Measurements from ENCODE around the gene AGXT2. TPM values are rescaled to one million over a fixed set of nuclear protein-coding genes. Genes with fewer than 3 reads are reported as not detected.

Gene AGXT2
- total RNA-seq, 1 donor from 2014 or later = not detected

DNA sequence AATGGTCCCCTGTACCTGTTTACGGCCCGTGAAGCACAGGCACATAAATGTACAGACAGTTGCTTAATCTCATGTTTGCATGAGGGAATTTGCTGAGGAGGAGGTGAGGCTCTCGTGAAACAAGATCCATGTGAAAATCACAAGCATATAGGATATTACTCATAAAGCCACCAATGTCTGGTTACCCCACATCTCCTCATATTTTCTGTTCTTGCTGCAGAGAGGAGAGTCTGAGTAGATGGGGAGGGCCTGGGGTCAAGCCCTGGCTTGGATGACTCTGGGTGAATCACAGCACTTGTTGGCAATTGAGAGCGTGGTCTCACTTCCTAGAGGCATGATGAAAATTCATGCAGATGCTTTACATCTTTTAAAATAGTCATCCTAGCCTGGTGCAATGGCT is 975 bp downstream of the AGXT2 start:
- no peak overlapping the region for H3K4me3 ChIP-seq
- peaks cover 2% of the 10 kb centered on the region for H3K9me3 ChIP-seq (replicated peaks)
- DNase-seq = no peak
- no peaks in the 10 kb centered on the region for H3K4me1 ChIP-seq
- TF ChIP-seq, protein P1, sequence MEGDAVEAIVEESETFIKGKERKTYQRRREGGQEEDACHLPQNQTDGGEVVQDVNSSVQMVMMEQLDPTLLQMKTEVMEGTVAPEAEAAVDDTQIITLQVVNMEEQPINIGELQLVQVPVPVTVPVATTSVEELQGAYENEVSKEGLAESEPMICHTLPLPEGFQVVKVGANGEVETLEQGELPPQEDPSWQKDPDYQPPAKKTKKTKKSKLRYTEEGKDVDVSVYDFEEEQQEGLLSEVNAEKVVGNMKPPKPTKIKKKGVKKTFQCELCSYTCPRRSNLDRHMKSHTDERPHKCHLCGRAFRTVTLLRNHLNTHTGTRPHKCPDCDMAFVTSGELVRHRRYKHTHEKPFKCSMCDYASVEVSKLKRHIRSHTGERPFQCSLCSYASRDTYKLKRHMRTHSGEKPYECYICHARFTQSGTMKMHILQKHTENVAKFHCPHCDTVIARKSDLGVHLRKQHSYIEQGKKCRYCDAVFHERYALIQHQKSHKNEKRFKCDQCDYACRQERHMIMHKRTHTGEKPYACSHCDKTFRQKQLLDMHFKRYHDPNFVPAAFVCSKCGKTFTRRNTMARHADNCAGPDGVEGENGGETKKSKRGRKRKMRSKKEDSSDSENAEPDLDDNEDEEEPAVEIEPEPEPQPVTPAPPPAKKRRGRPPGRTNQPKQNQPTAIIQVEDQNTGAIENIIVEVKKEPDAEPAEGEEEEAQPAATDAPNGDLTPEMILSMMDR (IDR thresholded peaks at IDR 0.05; ENCODE audit: borderline replicate concordance) = no peak
- H3K27ac ChIP-seq (replicated peaks) = no peak overlapping the region
- H3K36me3 ChIP-seq = no peaks in the 10 kb centered on the region
- intact Hi-C loops (cut with micrococcal nuclease) = no loop called here
- H3K27me3 ChIP-seq (ENCODE audit: low read depth) = peaks cover 55% of the 10 kb centered on the region

DNA sequence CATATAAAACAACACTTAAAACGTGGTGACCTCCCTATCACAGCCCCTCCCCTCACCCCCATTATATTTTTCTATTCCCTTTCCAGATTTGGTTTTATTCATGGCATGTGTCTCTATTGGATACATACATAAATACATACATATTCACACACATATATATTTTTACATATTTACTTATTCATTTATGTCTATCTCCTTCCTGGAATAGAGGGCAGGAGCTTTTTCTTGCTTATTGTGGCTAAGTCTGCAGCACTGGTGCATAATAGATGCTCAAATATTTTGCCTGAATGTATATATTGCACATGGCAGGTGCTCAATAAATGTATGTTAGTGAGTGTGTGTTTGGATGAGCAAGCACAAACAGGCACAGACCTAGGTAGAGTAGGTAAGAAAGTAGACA is 2.5 kb downstream of the AGXT2 start:
- Histone ChIP-seq H3K4me3 (no peak overlapping the region), H3K36me3 (no peaks in the 10 kb centered on the region), H3K27me3 (ENCODE audit: low read depth) (peaks cover 70% of the 10 kb centered on the region), H3K4me1 (no peaks in the 10 kb centered on the region), H3K9me3 (replicated peaks) (no peaks in the 10 kb centered on the region), H3K27ac (replicated peaks) (no peak overlapping the region)
- DNase-seq = no peak
- intact Hi-C loops (cut with micrococcal nuclease) = no loop called here
- TF ChIP-seq, protein P1 (IDR thresholded peaks at IDR 0.05; ENCODE audit: borderline replicate concordance) = no peak

DNA sequence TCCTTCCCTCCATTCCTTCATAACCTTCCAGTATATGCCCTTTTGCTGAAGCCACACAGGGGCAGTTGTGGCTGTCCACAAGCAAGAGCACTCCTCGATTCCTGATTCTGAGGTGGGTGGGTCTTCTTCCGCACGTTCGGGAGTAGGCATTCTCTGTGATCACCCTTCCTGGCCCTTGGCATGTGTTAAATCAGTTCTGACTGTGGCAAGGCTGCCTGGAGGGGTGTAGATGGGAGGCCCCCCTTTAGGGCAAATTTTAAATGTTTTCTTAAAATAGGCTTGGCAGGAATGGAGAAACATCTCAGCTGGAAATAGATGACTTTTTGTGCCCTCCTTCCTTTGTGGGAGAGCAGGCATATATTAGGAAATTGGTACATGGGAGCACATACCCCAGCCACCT is 3.1 kb downstream of the AGXT2 start:
- Histone ChIP-seq H3K4me1 (no peaks in the 10 kb centered on the region), H3K4me3 (no peak overlapping the region), H3K9me3 (replicated peaks) (no peaks in the 10 kb centered on the region), H3K27ac (replicated peaks) (no peak overlapping the region), H3K36me3 (no peaks in the 10 kb centered on the region), H3K27me3 (ENCODE audit: low read depth) (peaks cover 76% of the 10 kb centered on the region)
- intact Hi-C loops (cut with micrococcal nuclease) = no loop called here
- DNase-seq = no peak
- TF ChIP-seq, protein P1 (IDR thresholded peaks at IDR 0.05; ENCODE audit: borderline replicate concordance) = no peak

DNA sequence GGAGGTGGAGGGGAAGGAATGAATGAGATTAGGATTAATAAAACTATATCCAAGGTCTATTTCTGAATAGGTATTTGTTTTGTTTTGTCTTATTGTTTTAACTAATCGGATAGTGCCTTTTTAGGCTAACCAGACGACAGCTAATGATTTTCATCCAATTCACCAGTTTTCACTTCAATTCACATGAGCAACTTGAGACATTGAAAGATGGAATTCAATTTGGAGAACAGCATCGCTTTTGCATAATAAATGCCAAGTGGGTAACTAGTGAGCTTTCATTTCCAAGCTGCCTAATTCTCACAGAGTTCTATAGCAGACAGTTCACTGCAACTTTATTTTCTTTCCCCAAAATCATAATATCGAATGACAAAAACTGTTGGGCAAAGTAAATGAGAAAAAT is 5.0 kb downstream of the AGXT2 start:
- Histone ChIP-seq H3K27me3 (ENCODE audit: low read depth) (peaks cover 80% of the 10 kb centered on the region), H3K27ac (replicated peaks) (no peak overlapping the region), H3K36me3 (no peaks in the 10 kb centered on the region), H3K4me1 (no peaks in the 10 kb centered on the region), H3K9me3 (replicated peaks) (no peaks in the 10 kb centered on the region), H3K4me3 (no peak overlapping the region)
- TF ChIP-seq, protein P1 (IDR thresholded peaks at IDR 0.05; ENCODE audit: borderline replicate concordance) = no peak
- intact Hi-C loops (cut with micrococcal nuclease) = no loop called here
- no peak for DNase-seq

DNA sequence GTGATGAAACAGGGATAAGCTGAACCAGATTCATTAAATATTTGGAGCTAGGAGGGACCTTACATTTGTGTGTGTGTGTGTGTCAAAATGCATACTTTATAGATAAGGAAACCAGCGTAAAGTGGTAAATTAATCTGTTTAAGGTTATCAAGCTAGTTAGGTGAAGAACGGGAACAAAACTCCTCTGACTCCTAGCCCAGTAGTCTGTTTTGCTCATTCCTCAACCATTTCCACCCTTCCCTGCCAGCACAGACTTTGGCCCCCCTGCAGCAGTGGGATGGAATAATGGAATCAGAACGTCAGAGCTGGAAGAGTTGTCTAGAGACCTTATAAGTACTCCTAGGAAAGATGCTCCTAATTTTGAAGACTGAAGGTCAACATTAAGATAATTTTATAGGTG is 6.5 kb downstream of the AGXT2 start:
- Histone ChIP-seq H3K27me3 (ENCODE audit: low read depth) (peaks cover 80% of the 10 kb centered on the region), H3K4me3 (no peak overlapping the region), H3K36me3 (no peaks in the 10 kb centered on the region), H3K4me1 (no peaks in the 10 kb centered on the region), H3K9me3 (replicated peaks) (no peaks in the 10 kb centered on the region), H3K27ac (replicated peaks) (no peak overlapping the region)
- intact Hi-C loops (cut with micrococcal nuclease) = no loop called here
- TF ChIP-seq, protein P1 (IDR thresholded peaks at IDR 0.05; ENCODE audit: borderline replicate concordance) = no peak
- DNase-seq = no peak

DNA sequence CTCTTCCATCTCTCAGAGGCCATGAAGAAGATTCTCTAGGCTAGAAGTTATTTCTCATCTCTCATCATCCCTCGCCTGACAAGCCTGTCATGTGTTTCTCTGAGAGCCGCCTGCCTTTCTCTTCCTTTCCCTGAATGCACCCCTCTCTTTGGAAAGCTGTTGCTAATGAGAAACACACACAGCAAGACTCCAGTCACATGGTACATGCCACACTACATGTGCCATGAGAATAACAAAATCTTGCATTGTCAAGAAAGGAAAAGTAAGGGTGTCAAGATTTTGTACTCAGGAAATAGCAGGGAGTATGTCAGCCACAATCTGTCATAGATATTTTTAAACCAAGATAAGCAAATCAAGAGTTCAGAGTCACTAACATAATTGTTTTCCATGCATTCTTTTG is 8.9 kb downstream of the AGXT2 start:
- Histone ChIP-seq H3K9me3 (replicated peaks) (no peaks in the 10 kb centered on the region), H3K27me3 (ENCODE audit: low read depth) (peaks cover 84% of the 10 kb centered on the region), H3K4me1 (no peaks in the 10 kb centered on the region), H3K4me3 (no peak overlapping the region), H3K36me3 (no peaks in the 10 kb centered on the region), H3K27ac (replicated peaks) (no peak overlapping the region)
- TF ChIP-seq, protein P1 (IDR thresholded peaks at IDR 0.05; ENCODE audit: borderline replicate concordance) = no peak
- DNase-seq = no peak
- intact Hi-C loops (cut with micrococcal nuclease) = no loop called here
